K562 (cell line): Measurements from ENCODE around the gene PPIF.

Source experiments
- CREM ChIP-seq: IDR thresholded peaks from 2 replicates; pipeline ENCODE4 v1.6.1; 2014; ENCODE audit warnings: antibody characterized with exemption, low read depth
- CTCF ChIP-seq, 3 experiments: IDR thresholded peaks in 2 of 3; conservative IDR thresholded peaks in 1 of 3; 2 replicates each; pipeline ENCODE4 v1.5.1; 2011 to 2012; ENCODE audit warnings: low read length in 3 of 3, mild to moderate bottlenecking in 3 of 3, control low read depth in 2 of 3, improper control_type of control experiment in 1 of 3, inconsistent platforms in 1 of 3, low read depth in 1 of 3, mixed read lengths in 1 of 3, moderate library complexity in 1 of 3; ENCODE audit not compliant: insufficient read depth in 2 of 3
- NFIC ChIP-seq: fragments of 450-650 bp; IDR thresholded peaks from 2 replicates; pipeline ENCODE4 v1.6.1; 2017; ENCODE audit warnings: mild to moderate bottlenecking, inconsistent platforms
- NFXL1 ChIP-seq: fragments of 450-650 bp; formaldehyde crosslinking; IDR thresholded peaks from 2 replicates; pipeline ENCODE4 v1.4.0; 2021; ENCODE audit warnings: mild to moderate bottlenecking
- TAF1 ChIP-seq: IDR thresholded peaks from 2 replicates; pipeline ENCODE4 v1.6.1; 2011; ENCODE audit warnings: mild to moderate bottlenecking, low read length, moderate library complexity; ENCODE audit not compliant: insufficient read depth, control insufficient read depth, severe bottlenecking; ENCODE audit errors: extremely low read depth
- ZNF124 ChIP-seq: sonication (generic); formaldehyde crosslinking; IDR thresholded peaks from 2 replicates; pipeline ENCODE4 v1.8.1; 2022; ENCODE audit warnings: missing genetic modification reagents

GRCh38 chr10:79329529-79329928 lies 17.7 kb upstream of the PPIF start:
- TF ChIP-seq ZNF124 = no peak
- TF ChIP-seq CREM = no peak
- TF ChIP-seq NFIC = no peak
- TF ChIP-seq CTCF (IDR thresholded peaks at IDR 0.05 in 2 of 3, conservative IDR thresholded peaks at IDR 0.05 in 1 of 3; ENCODE audit: insufficient read depth in 2 of 3, low read depth in 1 of 3, low read length in 3 of 3) = no peak
- no peak for TF ChIP-seq TAF1
- TF ChIP-seq NFXL1 (CRISPR knock-in tag) = no peak
